BLaER1 treated with 17β-estradiol and CSF1 and Interleukin-3, amounts not matched to agents 10 nM and 100 nM (cell line): Measurements from ENCODE around the gene PANX3.
"Not testable (repeated sequence)": the region's sequence is repeated elsewhere in the genome, so short reads cannot be mapped to it uniquely, and the experiment has no call there.

ENCODE experiments used
- H3K27ac ChIP-seq, 11 experiments: shearing (Covaris generic); formaldehyde crosslinking; 2 replicates each; pipeline ENCODE4 v1.8.1; 2022
- H3K27me3 ChIP-seq, 11 experiments: shearing (Covaris generic); formaldehyde crosslinking; 2 replicates each; pipeline ENCODE4 v1.8.1; 2022
- H3K36me3 ChIP-seq, 11 experiments: shearing (Covaris generic); formaldehyde crosslinking; 2 replicates each; pipeline ENCODE4 v1.8.1; 2022
- H3K4me1 ChIP-seq, 10 experiments: shearing (Covaris generic); formaldehyde crosslinking; 2 replicates each; pipeline ENCODE4 v1.8.1; 2022
- H3K4me2 ChIP-seq, 11 experiments: shearing (Covaris generic); formaldehyde crosslinking; 2 replicates each; pipeline ENCODE4 v1.8.1; 2022
- H3K4me3 ChIP-seq, 10 experiments: shearing (Covaris generic); formaldehyde crosslinking; 2 replicates each; pipeline ENCODE4 v1.8.1; 2022
- H3K9ac ChIP-seq, 11 experiments: shearing (Covaris generic); formaldehyde crosslinking; 2 replicates each; pipeline ENCODE4 v1.8.1; 2022
- H3K9me3 ChIP-seq, 11 experiments: shearing (Covaris generic); formaldehyde crosslinking; replicated peaks in 1 of 11; 2 replicates each; pipeline ENCODE4 v1.8.1; 2022
- H4K20me1 ChIP-seq, 11 experiments: shearing (Covaris generic); formaldehyde crosslinking; 2 replicates each; pipeline ENCODE4 v1.8.1; 2022
- Cebpa-rat ChIP-seq, 11 experiments: shearing (Covaris generic); IDR thresholded peaks; 2 replicates each; pipeline ENCODE4 v1.8.1; 2022

PANX3 gene

GRCh38 chr11:124586238-124586860 is 24.9 kb upstream of the PANX3 start:
- H3K4me1 ChIP-seq, result no peaks in the 10 kb centered on the region
- H3K4me2 ChIP-seq, result no peak overlapping the region
- H3K9me3 ChIP-seq, result no peaks in the 10 kb centered on the region
- H3K4me3 ChIP-seq, result no peak overlapping the region
- H3K36me3 ChIP-seq, result no peaks in the 10 kb centered on the region
- TF ChIP-seq Cebpa-rat (IDR thresholded peaks at IDR 0.05), result no peak
- H3K27ac ChIP-seq, result no peak overlapping the region
- no peaks in the 10 kb centered on the region for H4K20me1 ChIP-seq
- no peak overlapping the region for H3K9ac ChIP-seq
- no peaks in the 10 kb centered on the region for H3K27me3 ChIP-seq

- no peak overlapping the region for H3K9ac ChIP-seq
- no peaks in the 10 kb centered on the region for H3K4me1 ChIP-seq
- H3K27me3 ChIP-seq, result no peaks in the 10 kb centered on the region
- no peaks in the 10 kb centered on the region for H4K20me1 ChIP-seq
- no peak overlapping the region for H3K4me3 ChIP-seq
- H3K4me2 ChIP-seq, result no peak overlapping the region
- TF ChIP-seq Cebpa-rat (IDR thresholded peaks at IDR 0.05), result no peak
- H3K9me3 ChIP-seq, result no peaks in the 10 kb centered on the region
- no peak overlapping the region for H3K27ac ChIP-seq
- H3K36me3 ChIP-seq, result no peaks in the 10 kb centered on the region
Measured at GRCh38 chr11:124591430-124591829, 19.8 kb upstream of the PANX3 start.

GRCh38 chr11:124592627-124593026 is 18.6 kb upstream of the PANX3 start:
- TF ChIP-seq Cebpa-rat (IDR thresholded peaks at IDR 0.05), result no peak
- Histone ChIP-seq H3K9me3 (no peaks in the 10 kb centered on the region), H3K27ac (no peak overlapping the region), H3K9ac (no peak overlapping the region), H3K27me3 (no peaks in the 10 kb centered on the region), H3K4me2 (no peak overlapping the region), H3K4me3 (no peak overlapping the region), H3K4me1 (no peaks in the 10 kb centered on the region), H3K36me3 (no peaks in the 10 kb centered on the region), H4K20me1 (no peaks in the 10 kb centered on the region)

GRCh38 chr11:124595302-124595701 is 15.9 kb upstream of the PANX3 start:
- Histone ChIP-seq H3K4me3 (no peak overlapping the region), H3K27me3 (no peaks in the 10 kb centered on the region), H3K9me3 (no peaks in the 10 kb centered on the region), H3K36me3 (no peaks in the 10 kb centered on the region), H3K4me1 (no peaks in the 10 kb centered on the region), H3K4me2 (no peak overlapping the region), H3K9ac (no peak overlapping the region), H4K20me1 (no peaks in the 10 kb centered on the region), H3K27ac (no peak overlapping the region)
- no peak for TF ChIP-seq Cebpa-rat (IDR thresholded peaks at IDR 0.05)

GRCh38 chr11:124597626-124598025 is 13.6 kb upstream of the PANX3 start:
- H3K27me3 ChIP-seq, result no peaks in the 10 kb centered on the region
- H3K27ac ChIP-seq, result no peak overlapping the region
- no peaks in the 10 kb centered on the region for H3K4me1 ChIP-seq

GRCh38 chr11:124600621-124601320 is 10.5 kb upstream of the PANX3 start:
- no peaks in the 10 kb centered on the region for H3K27me3 ChIP-seq
- no peak overlapping the region for H3K9ac ChIP-seq
- no peaks in the 10 kb centered on the region for H3K36me3 ChIP-seq
- no peaks in the 10 kb centered on the region for H4K20me1 ChIP-seq
- H3K9me3 ChIP-seq, result no peaks in the 10 kb centered on the region
- no peak overlapping the region for H3K27ac ChIP-seq
- peaks cover 2 to 9% (median 4%) of the 10 kb centered on the region in 10 experiments; a peak in 17 of 20 replicates for H3K4me1 ChIP-seq
- H3K4me3 ChIP-seq, result no peak overlapping the region
- no peak overlapping the region for H3K4me2 ChIP-seq
- no peak for TF ChIP-seq Cebpa-rat (IDR thresholded peaks at IDR 0.05)

More at GRCh38 chr11:124597626-124598025, 13.6 kb upstream of the PANX3 start:
- 0 out of 22 replicates have a peak, but pooled peaks of 1 of the 11 experiments have one; percentile 19 for TF ChIP-seq Cebpa-rat (IDR thresholded peaks at IDR 0.05)
- Histone ChIP-seq H3K4me3 (no peak overlapping the region), H3K9ac (no peak overlapping the region), H3K9me3 (no peaks in the 10 kb centered on the region), H3K4me2 (no peak overlapping the region), H3K36me3 (no peaks in the 10 kb centered on the region), H4K20me1 (no peaks in the 10 kb centered on the region)

GRCh38 chr11:124602193-124602592 is 9.0 kb upstream of the PANX3 start:
- Histone ChIP-seq H3K27me3 (no peaks in the 10 kb centered on the region), H3K36me3 (no peaks in the 10 kb centered on the region), H4K20me1 (no peaks in the 10 kb centered on the region), H3K4me2 (no peak overlapping the region), H3K9ac (no peak overlapping the region), H3K9me3 (no peaks in the 10 kb centered on the region), H3K27ac (no peak overlapping the region), H3K4me1 (peaks cover 4 to 15% (median 7%) of the 10 kb centered on the region in 10 experiments; a peak in 17 of 20 replicates), H3K4me3 (no peak overlapping the region)
- no peak for TF ChIP-seq Cebpa-rat (IDR thresholded peaks at IDR 0.05)

GRCh38 chr11:124602723-124603122 is 8.5 kb upstream of the PANX3 start:
- not testable (repeated sequence) for H3K27ac ChIP-seq, H3K9me3 ChIP-seq, H3K9ac ChIP-seq, H3K27me3 ChIP-seq, H3K36me3 ChIP-seq, H3K4me3 ChIP-seq, H3K4me2 ChIP-seq, H4K20me1 ChIP-seq
- peaks cover 4 to 15% (median 7%) of the 10 kb centered on the region in 10 experiments; a peak in 17 of 20 replicates for H3K4me1 ChIP-seq

GRCh38 chr11:124605719-124606118 is 5.5 kb upstream of the PANX3 start:
- Histone ChIP-seq H4K20me1 (no peaks in the 10 kb centered on the region), H3K27me3 (no peaks in the 10 kb centered on the region), H3K4me1 (peaks cover 4 to 15% (median 7%) of the 10 kb centered on the region in 10 experiments; a peak in 17 of 20 replicates), H3K27ac (peak overlapping the region in 1 of 11 experiments; percentile 19; a peak in 1 of 22 replicates), H3K4me2 (peak overlapping the region in 8 of 11 experiments; percentile 10 to 79 (median 40); a peak in 13 of 22 replicates), H3K36me3 (no peaks in the 10 kb centered on the region), H3K9me3 (no peaks in the 10 kb centered on the region), H3K9ac (no peak overlapping the region), H3K4me3 (no peak overlapping the region)
- no peak for TF ChIP-seq Cebpa-rat (IDR thresholded peaks at IDR 0.05)

- Histone ChIP-seq H3K4me3 (no peak overlapping the region), H4K20me1 (no peaks in the 10 kb centered on the region), H3K9ac (no peak overlapping the region), H3K27me3 (no peaks in the 10 kb centered on the region), H3K4me1 (peaks cover 23 to 31% (median 26%) of the 10 kb centered on the region in 10 experiments), H3K4me2 (no peak overlapping the region), H3K9me3 (no peaks in the 10 kb centered on the region), H3K27ac (no peak overlapping the region), H3K36me3 (no peaks in the 10 kb centered on the region)
- no peak for TF ChIP-seq Cebpa-rat (IDR thresholded peaks at IDR 0.05)
Measured at GRCh38 chr11:124608147-124608546, 3.1 kb upstream of the PANX3 start.
